ENCODE results near the gene DYSF.
"Not testable (repeated sequence)": the region's sequence is repeated elsewhere in the genome, so short reads cannot be mapped to it uniquely, and the experiment has no call there.

The DYSF gene

DNA sequence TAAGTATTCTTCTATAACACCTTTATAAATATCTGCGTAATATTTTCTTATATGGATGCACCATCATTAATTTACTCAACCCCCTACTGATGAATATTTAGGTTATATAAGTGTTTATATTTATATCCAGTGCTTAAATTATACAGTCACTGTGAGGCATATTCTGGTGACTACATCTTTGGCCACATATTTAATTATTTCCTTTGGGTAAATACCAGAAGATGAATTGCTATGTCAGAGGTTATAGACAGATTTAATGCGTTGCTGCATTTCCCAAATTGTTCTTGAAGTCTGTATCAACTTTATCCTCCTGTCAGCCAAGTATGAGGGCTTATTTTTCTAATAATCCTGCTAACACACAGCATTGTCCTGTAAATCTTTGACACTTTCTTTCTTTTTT, 18.7 kb downstream of the DYSF start:
- no peak for DNase-seq (ENCODE audit: low read depth)

DNA sequence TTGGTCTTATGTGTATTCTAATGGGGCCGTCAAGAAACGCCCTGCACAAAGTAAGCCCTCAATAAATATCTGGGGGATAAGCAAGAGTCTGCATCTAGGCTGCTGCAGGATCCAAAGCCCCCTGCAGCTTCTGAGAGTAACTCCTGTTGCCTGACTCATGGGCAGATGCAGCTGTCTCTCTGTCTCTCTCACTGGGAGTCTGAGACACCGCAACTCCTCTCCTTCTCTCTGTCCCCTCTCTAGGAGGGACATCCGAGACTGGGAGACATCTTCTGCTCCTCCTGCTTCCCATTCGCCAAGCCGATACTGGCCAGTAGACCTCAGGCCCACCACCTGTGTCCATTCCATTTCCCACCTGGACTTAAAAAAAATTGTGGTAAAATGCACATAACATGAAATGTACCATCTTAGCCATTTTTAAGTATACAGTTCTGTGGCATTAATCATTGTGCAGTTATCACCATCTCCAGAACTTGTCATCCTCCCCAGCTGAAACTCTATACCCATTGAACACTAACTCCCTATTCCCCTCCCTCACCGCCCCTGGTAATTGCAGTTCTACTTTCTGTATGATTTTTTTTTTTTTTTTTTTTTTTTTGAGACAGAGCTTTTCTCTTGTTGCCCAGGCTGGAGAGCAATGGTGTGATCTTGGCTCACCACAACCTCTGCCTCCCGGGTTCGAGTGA, 20.1 kb downstream of the DYSF start:
- DNase-seq (ENCODE audit: low read depth) = no peak

GRCh38 chr2:71474116-71474743, 20.9 kb downstream of the DYSF start:
- no peak for DNase-seq (ENCODE audit: low read depth)

- no peak for DNase-seq (ENCODE audit: low read depth)
Observed at GRCh38 chr2:71474744-71475397, 21.5 kb downstream of the DYSF start.

DNA sequence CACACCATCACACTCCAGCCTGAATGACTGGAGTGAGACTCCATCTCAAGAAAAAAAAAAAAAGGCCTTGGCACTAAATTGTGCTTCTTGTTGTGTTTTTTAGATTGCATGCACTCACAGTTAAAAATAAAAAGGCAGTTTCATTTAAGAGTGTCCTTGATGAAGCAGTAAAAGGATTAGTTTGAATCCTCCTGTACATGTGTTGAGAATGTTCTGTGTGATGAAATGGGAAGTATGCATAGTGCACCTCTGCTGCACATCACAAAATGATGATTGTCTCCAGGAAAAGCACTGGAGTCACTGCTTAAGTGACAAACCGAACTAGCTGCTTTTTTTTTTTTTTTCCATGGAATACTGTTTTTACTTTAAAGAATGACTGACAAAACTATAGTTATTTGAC, 23.1 kb downstream of the DYSF start:
- no peak for DNase-seq (ENCODE audit: low read depth)

- DNase-seq (ENCODE audit: low read depth) = no peak
Observed at GRCh38 chr2:71477231-71477691, 23.9 kb downstream of the DYSF start.

DNA sequence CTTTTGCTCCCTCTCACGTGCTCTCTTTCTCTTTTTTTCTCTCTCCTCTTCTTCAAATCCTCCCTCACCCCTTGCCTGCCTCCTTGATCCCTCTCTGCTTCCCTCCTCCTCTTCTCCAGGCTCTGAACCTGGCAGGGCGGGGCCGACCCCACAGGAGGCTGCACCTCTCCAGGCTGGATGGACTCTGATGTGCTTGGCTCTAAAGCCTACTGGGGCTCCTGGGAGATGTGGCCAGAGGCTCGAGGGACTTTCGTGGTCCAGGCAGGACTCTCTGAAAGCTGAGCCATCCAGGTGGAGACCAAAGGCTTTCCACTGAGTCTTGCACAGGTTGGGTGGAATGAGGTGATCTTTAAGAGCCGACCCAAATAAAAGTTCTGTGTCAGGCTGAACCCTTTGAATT, 25.4 kb downstream of the DYSF start:
- DNase-seq (ENCODE audit: low read depth) = no peak

GRCh38 chr2:71479261-71479660, 25.9 kb downstream of the DYSF start:
- DNase-seq (ENCODE audit: low read depth) = no peak

DNA sequence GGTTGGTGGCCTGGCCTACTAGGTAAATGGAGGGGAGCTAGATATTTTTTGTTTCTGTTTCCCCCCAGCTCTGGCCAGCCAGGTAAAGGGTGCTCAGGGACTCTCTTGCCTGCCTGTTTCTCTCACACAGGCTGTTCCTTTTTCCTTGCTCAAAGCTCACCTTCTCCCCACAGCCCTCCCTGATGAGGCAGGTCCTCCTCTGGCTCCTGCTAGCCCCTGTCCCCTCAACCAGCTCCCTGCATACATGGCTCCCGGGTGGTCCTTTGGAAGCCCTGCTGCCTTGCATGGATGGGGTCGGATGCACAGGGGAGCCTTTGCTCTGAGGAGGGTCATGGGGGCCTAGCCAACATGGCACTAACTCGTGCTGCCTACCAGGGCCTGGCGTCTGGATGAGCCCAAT, 27.8 kb downstream of the DYSF start:
- no peak for DNase-seq (ENCODE audit: low read depth)

GRCh38 chr2:71482055-71482454, 28.7 kb downstream of the DYSF start:
- no peak for DNase-seq (ENCODE audit: low read depth)

- no peak for DNase-seq (ENCODE audit: low read depth)
Observed at GRCh38 chr2:71483246-71483645, 29.9 kb downstream of the DYSF start.

DNA sequence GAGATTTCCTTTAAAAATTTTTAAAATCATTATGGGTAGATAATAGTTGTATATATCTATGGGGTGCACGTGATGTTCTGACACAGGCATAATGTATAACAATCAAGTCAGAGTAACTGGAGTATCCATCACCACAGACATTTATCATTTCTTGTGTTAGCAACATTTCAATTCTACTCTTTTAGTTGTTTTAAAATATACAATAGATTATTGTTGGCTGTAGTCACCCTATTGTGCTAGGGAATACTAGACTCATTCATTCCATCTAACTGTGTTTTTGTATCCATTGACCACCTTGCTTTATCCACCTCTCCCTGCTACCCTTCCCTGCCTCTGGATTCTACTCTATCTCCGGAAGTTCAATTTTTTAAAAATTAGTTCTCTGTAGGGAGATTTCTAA, 31.0 kb downstream of the DYSF start:
- DNase-seq (ENCODE audit: low read depth) = no peak

DNA sequence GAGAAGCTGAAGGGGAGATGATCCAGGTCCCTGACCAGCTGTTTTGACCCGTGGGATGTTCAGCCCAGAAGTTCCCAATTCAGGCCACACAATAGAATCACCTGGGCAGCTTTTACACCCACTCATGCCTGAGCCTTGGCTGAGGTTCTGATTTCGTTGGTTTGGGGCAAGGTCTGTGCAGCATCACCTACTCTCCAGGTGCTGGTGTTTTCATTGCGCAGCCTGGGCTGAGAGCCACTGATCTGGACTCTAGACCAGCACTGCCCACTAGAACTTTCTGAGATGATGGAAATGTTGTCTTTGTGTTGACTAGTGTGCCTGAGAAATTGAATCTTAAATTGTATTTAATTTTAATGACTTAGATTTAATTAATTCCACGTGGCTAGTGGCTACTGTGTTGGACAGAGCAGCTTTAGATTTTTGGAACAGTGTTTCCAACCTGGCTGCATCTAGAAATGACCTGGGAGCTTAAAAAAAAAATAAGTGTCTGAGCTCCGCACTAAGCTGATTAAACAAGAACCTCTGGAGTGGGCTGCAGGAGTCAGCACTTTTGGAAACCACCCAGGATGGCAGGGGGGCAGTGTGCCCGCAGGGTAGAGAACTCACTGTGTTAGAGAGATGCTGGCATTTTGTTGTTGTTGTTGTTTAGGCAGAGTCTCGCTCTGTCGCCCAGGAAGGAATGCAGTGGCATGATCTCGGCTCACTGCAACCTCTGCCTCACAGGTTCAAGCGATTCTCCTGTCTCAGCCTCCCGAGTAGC, 33.7 kb downstream of the DYSF start:
- no peak for DNase-seq (ENCODE audit: low read depth)

DNA sequence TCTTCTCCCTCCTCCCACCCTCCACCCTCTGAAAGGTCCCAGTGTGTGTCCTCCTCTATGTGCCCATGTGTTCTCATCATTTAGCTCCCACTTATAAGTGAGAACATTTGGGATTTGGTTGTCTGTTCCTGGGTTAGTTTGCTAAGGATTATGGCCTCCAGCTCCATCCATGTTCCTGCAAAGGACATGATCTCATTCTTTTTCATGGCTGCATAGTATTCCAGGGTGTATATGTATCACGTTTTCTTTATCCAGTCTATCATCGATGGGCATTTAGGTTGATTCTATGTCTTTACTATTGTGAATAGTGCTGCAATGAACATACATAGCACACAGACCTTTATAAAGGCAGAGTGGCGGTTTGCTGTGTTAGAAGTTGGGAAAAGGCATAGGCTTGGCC, 38.2 kb downstream of the DYSF start:
- DNase-seq (ENCODE audit: low read depth) = not testable (repeated sequence)

DNA sequence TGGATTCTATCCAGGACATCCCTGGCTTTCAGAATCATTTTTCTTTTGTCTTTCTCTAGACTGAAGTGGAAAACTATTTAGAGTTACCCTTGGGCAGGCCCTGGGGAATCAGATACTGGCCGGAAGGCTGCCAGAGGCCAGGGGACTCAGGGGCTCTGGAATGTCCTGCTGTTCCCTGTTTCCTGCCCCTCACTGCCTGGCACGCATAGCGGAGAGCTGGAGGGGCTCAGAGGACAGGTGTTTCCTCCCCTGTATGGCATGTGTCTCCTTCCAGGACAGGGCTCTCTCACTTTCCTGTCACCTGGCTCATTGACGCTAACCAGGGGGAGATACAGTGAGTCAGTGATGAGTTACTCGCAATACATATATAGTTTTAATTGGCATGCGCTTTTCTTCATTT, 38.8 kb downstream of the DYSF start:
- DNase-seq (ENCODE audit: low read depth) = no peak

GRCh38 chr2:71494091-71494490, 40.7 kb downstream of the DYSF start:
- no peak for DNase-seq (ENCODE audit: low read depth)

- DNase-seq (ENCODE audit: low read depth) = no peak
Observed at GRCh38 chr2:71494523-71495155, 41.3 kb downstream of the DYSF start.

GRCh38 chr2:71496156-71496770, 42.9 kb downstream of the DYSF start:
- DNase-seq (ENCODE audit: low read depth) = no peak

- DNase-seq (ENCODE audit: low read depth) = no peak
Observed at GRCh38 chr2:71498261-71498701, 44.9 kb downstream of the DYSF start.

- DNase-seq (ENCODE audit: low read depth) = no peak
Observed at GRCh38 chr2:71499691-71500090, 46.3 kb downstream of the DYSF start.

- no peak for DNase-seq (ENCODE audit: low read depth)
Observed at GRCh38 chr2:71500426-71501079, 47.2 kb downstream of the DYSF start.

All from T follicular helper cell (primary cell).